ENCODE measurements around the gene SWSAP1.

- no peak for TF ChIP-seq CTCF (IDR thresholded peaks at IDR 0.05)
- no peak for TF ChIP-seq POLR2A (IDR thresholded peaks at IDR 0.05; ENCODE audit: low read depth)
- TF ChIP-seq POLR2AphosphoS5 (IDR thresholded peaks at IDR 0.05), result no peak
- TF ChIP-seq EP300 (IDR thresholded peaks at IDR 0.05), result no peak
Measured at GRCh38 chr19:11367528-11367927, 6.9 kb upstream of the SWSAP1 start.

Data from esophagus muscularis mucosa (tissue), 4 donors.